HG03457 (cell line): ENCODE measurements around the gene DQX1.

Experiments used
- ATAC-seq: cut with Tn5 transposase; IDR thresholded peaks from one replicate; pipeline ENCODE4 v1.9.1; 2021; ENCODE audit warnings: moderate number of reproducible peaks; ENCODE audit not compliant: unreplicated experiment

The DQX1 gene

GRCh38 chr2:74555610-74556103, 29.6 kb upstream of the DQX1 start:
- ATAC-seq = no peak

- peak; percentile 39 for ATAC-seq
These were observed 28.9 kb upstream of the DQX1 start for GRCh38 chr2:74554820-74555531.

- ATAC-seq = peak; percentile 36
These were observed 28.1 kb upstream of the DQX1 start, which contains the start of the genes DOK1 and LOXL3 for GRCh38 chr2:74553892-74554819. Gene DOK1, plus strand, starts transcription at chr2:74554720. Its CDS starts 35 bp downstream, at chr2:74554755. Gene LOXL3, minus strand, starts transcription at chr2:74553942. Its CDS starts 1,308 bp downstream, at chr2:74552634.

- no peak for ATAC-seq
These were observed 27.1 kb upstream of the DQX1 start for GRCh38 chr2:74552914-74553811.

GRCh38 chr2:74551942-74552913, 26.2 kb upstream of the DQX1 start:
- ATAC-seq = no peak

- ATAC-seq = no peak
These were observed 25.5 kb upstream of the DQX1 start for GRCh38 chr2:74551530-74551929.

GRCh38 chr2:74550231-74550630, 24.2 kb upstream of the DQX1 start:
- no peak for ATAC-seq

GRCh38 chr2:74548900-74549826, 23.1 kb upstream of the DQX1 start:
- no peak for ATAC-seq

- no peak for ATAC-seq
These were observed 22.4 kb upstream of the DQX1 start for GRCh38 chr2:74548285-74548899.

- no peak for ATAC-seq
These were observed 20.0 kb upstream of the DQX1 start for GRCh38 chr2:74546004-74546403.

GRCh38 chr2:74544634-74545033, 18.6 kb upstream of the DQX1 start:
- no peak for ATAC-seq

GRCh38 chr2:74542978-74543377, 16.9 kb upstream of the DQX1 start:
- no peak for ATAC-seq

- no peak for ATAC-seq
These were observed 14.3 kb upstream of the DQX1 start for GRCh38 chr2:74540291-74540690.

- ATAC-seq = no peak
These were observed 12.9 kb upstream of the DQX1 start for GRCh38 chr2:74538881-74539339.

GRCh38 chr2:74537140-74537539, 11.1 kb upstream of the DQX1 start:
- ATAC-seq = no peak

GRCh38 chr2:74536166-74536950, 10.3 kb upstream of the DQX1 start:
- no peak for ATAC-seq

GRCh38 chr2:74535440-74535965, 9.5 kb upstream of the DQX1 start:
- ATAC-seq = no peak
